Measurements from ENCODE around the gene UBE3D.

Gene UBE3D

GRCh38 chr6:82869493-82869892 is 196.1 kb downstream of the UBE3D start:
- Histone ChIP-seq H3K36me3 (no peaks in the 10 kb centered on the region), H3K27me3 (no peaks in the 10 kb centered on the region), H3K4me3 (ENCODE audit: low read depth, low read length) (no peak overlapping the region), H3K9me3 (no peaks in the 10 kb centered on the region), H3K4me1 (no peaks in the 10 kb centered on the region)
- no peak for DNase-seq
- no peak for TF ChIP-seq CTCF (IDR thresholded peaks at IDR 0.05; ENCODE audit: low read depth, low read length)

DNA sequence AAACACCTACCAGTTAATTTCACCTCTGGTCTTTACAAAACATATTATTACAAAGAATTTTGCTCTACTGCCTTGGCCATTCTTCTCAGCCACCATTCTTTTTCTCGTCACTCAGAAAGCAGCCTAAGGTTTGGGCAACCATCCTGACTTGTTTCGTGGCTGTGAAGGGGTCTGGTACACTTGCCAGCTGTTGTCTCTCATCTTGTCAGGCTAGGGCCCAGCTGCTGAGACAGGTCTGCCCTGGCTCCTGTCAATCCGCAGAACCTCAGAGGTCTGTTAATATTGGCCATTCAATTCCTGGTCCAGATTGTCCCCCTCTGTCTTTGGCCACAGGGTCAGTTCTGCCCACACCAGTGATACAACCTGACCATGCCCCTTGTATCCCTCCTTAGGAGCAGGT is 197.7 kb downstream of the UBE3D start:
- no peaks in the 10 kb centered on the region for H3K27me3 ChIP-seq
- no peak for DNase-seq
- H3K4me1 ChIP-seq: no peaks in the 10 kb centered on the region
- H3K36me3 ChIP-seq: no peaks in the 10 kb centered on the region
- H3K4me3 ChIP-seq (ENCODE audit: low read depth, low read length): no peak overlapping the region
- no peaks in the 10 kb centered on the region for H3K9me3 ChIP-seq
- no peak for TF ChIP-seq CTCF (IDR thresholded peaks at IDR 0.05; ENCODE audit: low read depth, low read length)

DNA sequence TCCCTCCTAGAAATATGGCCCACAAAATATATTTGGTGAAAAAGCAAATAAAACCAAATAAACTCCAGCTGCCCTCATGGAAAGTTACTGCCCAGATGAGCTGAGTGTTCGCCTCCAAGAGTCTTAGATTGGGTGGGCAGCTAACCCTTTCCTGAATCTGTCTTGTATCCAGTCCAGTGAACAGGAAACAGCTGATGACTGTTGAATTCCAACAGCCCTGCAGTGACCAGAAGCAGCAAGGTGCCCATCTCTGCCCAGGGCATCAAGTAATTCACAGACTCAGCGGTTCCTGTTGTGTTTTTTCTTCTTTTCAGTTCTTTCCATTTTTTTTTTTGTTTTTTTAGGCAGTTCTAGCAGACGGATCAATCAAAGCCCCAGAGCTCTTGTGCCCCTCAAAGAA is 199.2 kb downstream of the UBE3D start:
- H3K27me3 ChIP-seq: no peaks in the 10 kb centered on the region
- no peak for TF ChIP-seq CTCF (IDR thresholded peaks at IDR 0.05; ENCODE audit: low read depth, low read length)
- H3K4me3 ChIP-seq (ENCODE audit: low read depth, low read length): no peak overlapping the region
- no peak for DNase-seq
- no peaks in the 10 kb centered on the region for H3K4me1 ChIP-seq
- H3K9me3 ChIP-seq: no peaks in the 10 kb centered on the region
- H3K36me3 ChIP-seq: no peaks in the 10 kb centered on the region

GRCh38 chr6:82865461-82865860 is 200.2 kb downstream of the UBE3D start:
- H3K27me3 ChIP-seq: no peaks in the 10 kb centered on the region
- DNase-seq: no peak

GRCh38 chr6:82863781-82864180 is 201.9 kb downstream of the UBE3D start:
- DNase-seq: no peak
- Histone ChIP-seq H3K9me3 (no peaks in the 10 kb centered on the region), H3K27me3 (no peaks in the 10 kb centered on the region), H3K36me3 (no peaks in the 10 kb centered on the region), H3K4me1 (no peaks in the 10 kb centered on the region), H3K4me3 (ENCODE audit: low read depth, low read length) (no peak overlapping the region)
- TF ChIP-seq CTCF (IDR thresholded peaks at IDR 0.05; ENCODE audit: low read depth, low read length): no peak

More at GRCh38 chr6:82865461-82865860, 200.2 kb downstream of the UBE3D start:
- Histone ChIP-seq H3K9me3 (no peaks in the 10 kb centered on the region), H3K4me1 (no peaks in the 10 kb centered on the region), H3K4me3 (ENCODE audit: low read depth, low read length) (no peak overlapping the region), H3K36me3 (no peaks in the 10 kb centered on the region)
- no peak for TF ChIP-seq CTCF (IDR thresholded peaks at IDR 0.05; ENCODE audit: low read depth, low read length)

DNA sequence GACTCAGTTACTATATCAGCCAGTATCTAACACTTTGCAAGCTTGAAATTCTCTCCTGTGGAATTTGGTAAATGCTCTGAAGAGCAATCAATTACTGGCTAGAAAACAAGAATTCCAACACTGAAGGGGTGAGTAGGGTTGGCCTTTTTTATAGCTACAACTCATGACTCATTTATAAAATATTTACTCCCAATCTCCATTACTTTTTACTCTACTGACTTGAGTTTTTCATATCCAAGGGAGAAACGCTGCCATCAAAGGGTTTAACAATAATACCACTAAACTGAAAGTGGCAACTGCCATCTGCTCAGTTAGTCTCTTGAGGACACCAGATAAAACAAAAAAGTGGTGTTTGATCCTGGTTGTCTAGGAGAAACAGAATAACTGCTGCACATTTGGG is 203.1 kb downstream of the UBE3D start:
- H3K27me3 ChIP-seq: no peaks in the 10 kb centered on the region
- no peaks in the 10 kb centered on the region for H3K9me3 ChIP-seq
- H3K36me3 ChIP-seq: no peaks in the 10 kb centered on the region
- no peaks in the 10 kb centered on the region for H3K4me1 ChIP-seq
- H3K4me3 ChIP-seq (ENCODE audit: low read depth, low read length): no peak overlapping the region
- DNase-seq: no peak
- TF ChIP-seq CTCF (IDR thresholded peaks at IDR 0.05; ENCODE audit: low read depth, low read length): no peak

All from BE2C (cell line).